SW480 (cell line): ENCODE measurements around the gene MBNL2.

Experiments used
- DNase-seq: peaks from one replicate; pipeline ENCODE4 v3.0.0-alpha.2; 2016; ENCODE audit warnings: low spot score

Gene MBNL2

DNA sequence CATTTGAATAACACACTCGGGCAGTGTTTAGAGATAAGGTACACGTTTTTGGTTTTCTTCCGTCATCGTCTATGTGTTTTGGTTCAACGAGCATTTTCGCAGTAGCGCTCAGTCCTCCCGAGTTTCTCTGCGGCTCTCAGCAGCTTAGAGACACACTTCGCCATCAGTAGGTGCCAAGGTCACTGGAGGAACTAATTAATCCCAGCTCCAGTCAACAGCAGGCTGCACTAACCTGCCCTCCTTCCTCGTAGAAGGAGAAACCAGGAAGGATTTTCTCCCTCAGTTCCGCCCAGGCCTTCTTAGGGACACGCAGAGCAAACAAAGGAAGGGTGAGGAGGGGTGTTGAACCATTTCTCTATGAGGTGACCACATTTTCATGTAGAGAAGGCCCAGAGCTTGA lies 12.6 kb downstream of the MBNL2 start:
- no peak for DNase-seq

- DNase-seq: no peak
Observed at GRCh38 chr13:97235549-97236231, 13.6 kb downstream of the MBNL2 start.

GRCh38 chr13:97237388-97237787 lies 15.3 kb downstream of the MBNL2 start:
- DNase-seq: no peak

- no peak for DNase-seq
Observed at GRCh38 chr13:97238432-97238831, 16.3 kb downstream of the MBNL2 start.

GRCh38 chr13:97238883-97239282 lies 16.8 kb downstream of the MBNL2 start:
- DNase-seq: no peak

- no peak for DNase-seq
Observed at GRCh38 chr13:97239306-97239705, 17.2 kb downstream of the MBNL2 start.

DNA sequence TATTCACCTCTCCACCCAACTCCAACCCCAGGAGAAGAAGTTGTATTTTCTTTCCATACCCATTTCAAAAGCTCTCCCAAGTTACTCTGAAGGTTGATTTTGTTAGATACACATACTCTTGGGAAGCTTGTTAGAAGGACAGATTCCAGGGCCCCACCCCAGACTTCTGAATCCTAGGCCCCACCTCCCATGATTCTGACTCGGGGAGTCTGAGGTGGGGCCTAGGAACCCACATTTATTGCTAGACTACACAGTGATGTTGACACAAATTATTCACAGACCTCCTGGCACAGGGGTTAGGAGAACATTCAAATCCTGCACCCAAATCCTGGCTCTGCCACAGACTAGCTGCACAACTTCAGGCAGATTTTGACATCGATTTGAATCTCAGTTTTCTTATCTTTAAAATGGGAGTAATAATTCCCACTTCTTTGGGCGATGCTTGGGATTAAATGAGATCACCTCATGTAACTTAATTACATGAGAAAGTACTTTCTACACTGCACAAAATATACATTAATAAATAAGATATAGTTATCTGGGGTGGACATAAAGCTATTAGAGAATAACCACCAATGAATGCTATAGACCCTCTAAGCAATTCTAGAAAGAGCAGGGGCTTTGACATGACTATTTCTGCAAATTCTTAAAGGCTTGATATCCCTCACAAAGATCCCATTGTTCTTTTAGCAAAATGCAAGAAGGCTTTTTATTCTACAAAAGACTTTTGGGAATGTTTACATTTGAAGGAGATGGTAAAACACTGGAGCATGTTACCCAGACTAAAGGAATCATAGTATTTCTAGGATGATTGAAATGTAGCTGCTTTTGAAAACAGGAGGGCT lies 18.0 kb downstream of the MBNL2 start:
- DNase-seq: no peak

DNA sequence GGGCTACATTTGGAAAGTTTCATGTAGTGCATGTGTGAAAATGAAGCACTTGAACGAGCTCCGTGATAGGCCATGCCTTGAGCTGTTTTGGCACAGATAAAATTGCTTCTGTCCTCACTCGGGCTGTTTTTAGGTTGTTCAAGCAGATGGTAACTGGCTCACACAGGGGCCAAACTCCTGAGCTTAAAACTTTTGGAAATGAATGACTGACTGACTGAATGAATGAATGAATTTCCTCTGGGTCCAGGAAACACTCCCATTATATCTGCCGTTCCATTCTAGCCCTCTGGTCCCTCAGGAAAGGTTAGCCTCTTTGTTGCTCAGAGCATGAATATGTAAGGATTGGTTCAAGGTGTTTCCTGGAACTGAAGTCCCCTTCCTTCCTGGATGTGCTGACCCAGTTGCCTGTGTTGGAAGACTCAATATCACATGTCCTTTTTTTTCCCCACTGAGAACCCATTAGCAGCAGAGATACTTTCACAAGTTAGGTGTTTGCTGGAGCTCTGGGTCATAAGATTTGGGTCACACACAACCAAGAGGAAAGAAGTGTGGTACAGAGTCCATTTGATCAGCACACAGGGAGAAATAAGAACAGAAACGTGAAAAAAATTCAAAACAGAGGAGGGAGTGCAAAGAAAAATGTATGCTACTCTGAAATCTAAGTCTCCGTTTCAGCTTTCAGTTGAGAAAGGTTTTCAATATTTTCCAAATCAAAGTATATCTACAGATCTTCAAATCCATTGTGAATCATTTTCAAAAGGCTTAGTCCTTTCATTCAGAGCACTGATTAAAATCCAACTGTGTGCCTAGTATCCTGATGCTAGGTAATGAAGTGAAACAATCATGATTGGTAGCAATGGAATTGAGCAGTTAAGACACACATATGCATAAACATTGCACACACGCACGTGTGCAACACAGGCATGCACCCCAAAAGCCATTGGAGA lies 18.9 kb downstream of the MBNL2 start:
- DNase-seq: no peak

- DNase-seq: no peak
Observed at GRCh38 chr13:97241761-97242160, 19.6 kb downstream of the MBNL2 start.

DNA sequence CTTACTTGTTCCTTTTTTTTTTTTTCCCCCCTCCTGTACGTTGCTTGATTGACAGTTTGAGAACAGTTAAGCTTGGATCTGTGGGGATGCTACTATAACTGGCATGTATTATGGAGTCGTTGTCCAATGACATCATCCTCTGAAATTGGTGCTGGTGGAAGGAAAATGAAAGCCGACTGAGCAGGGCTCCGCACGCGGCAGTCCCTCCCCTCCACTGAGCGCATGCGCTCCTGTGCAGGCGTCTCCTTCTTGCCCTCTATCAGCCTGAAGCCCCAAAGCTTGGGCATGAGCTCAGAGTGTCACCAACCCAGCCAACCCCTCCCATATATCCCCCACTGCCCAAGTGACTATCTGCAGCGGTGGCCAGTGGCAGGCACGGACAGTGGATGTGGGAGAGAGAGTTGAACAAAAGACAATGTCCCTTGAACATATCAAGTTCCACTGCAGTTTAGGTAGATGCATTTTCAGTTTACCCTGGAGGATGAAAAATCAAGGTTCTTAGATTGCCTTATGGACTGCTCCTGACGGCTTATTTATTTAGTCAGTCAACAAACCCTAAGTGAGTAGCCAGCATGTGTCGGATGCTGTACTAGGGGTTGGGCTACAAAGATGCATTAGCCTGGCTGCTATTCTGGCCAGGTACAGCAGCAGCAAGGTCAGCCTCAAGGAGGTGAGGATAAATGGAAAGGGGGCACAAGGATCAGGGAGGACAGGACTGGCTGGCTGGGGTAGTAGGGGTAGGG lies 20.8 kb downstream of the MBNL2 start:
- no peak for DNase-seq

- no peak for DNase-seq
Observed at GRCh38 chr13:97243915-97244781, 22.0 kb downstream of the MBNL2 start.

GRCh38 chr13:97245011-97245410 lies 22.9 kb downstream of the MBNL2 start:
- DNase-seq: no peak

GRCh38 chr13:97246596-97247158 lies 24.5 kb downstream of the MBNL2 start:
- DNase-seq: no peak

DNA sequence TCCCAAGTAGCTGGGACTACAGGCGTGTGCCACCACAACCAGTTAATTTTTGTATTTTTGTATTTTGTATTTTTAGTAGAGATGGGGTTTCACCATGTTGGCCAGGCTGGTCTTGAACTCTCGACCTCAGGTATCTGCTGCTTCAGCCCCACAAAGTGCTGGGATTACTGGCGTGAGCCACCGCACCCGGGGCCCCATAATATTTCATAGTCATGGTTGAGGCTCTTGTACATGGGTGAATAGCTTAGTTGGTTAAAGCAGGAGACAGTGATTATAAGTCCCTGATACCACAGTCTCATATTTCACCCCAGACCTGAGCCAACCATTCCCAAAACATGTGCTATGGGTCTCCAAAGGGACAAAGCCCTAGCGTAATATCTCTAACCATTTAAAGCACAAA lies 26.1 kb downstream of the MBNL2 start:
- DNase-seq: no peak

GRCh38 chr13:97249093-97249795 lies 27.1 kb downstream of the MBNL2 start:
- DNase-seq: no peak

GRCh38 chr13:97249796-97250495 lies 27.8 kb downstream of the MBNL2 start:
- DNase-seq: no peak

- no peak for DNase-seq
Observed at GRCh38 chr13:97250560-97250959, 28.4 kb downstream of the MBNL2 start.

DNA sequence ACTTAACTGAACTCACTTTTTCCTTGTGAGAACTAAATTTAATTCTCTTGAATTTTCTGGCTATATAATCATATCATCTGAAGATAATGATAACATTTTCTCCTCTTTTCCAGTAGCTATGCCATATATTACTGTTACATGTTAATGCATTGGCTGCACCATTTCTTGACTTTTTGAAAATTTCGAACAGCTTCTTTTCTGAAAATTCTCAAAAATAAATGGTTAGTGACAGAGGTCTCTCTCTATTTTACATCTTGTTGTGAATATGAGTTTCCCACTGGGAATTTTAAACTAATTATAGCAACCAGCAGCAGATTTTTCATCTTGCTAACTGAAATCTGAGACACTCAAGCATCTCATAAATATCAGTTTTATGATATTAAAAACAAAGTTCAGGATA lies 30.6 kb downstream of the MBNL2 start:
- DNase-seq: no peak
